GM18508 (cell line): ENCODE results near the gene GLIS1.
"Not testable (repeated sequence)": the region's sequence is repeated elsewhere in the genome, so short reads cannot be mapped to it uniquely, and the experiment has no call there.

Experiments used
- ATAC-seq: cut with Tn5 transposase; IDR thresholded peaks from one replicate; pipeline ENCODE4 v1.9.1; 2021; ENCODE audit warnings: moderate number of reproducible peaks; ENCODE audit not compliant: insufficient read depth, unreplicated experiment

GLIS1 gene

DNA sequence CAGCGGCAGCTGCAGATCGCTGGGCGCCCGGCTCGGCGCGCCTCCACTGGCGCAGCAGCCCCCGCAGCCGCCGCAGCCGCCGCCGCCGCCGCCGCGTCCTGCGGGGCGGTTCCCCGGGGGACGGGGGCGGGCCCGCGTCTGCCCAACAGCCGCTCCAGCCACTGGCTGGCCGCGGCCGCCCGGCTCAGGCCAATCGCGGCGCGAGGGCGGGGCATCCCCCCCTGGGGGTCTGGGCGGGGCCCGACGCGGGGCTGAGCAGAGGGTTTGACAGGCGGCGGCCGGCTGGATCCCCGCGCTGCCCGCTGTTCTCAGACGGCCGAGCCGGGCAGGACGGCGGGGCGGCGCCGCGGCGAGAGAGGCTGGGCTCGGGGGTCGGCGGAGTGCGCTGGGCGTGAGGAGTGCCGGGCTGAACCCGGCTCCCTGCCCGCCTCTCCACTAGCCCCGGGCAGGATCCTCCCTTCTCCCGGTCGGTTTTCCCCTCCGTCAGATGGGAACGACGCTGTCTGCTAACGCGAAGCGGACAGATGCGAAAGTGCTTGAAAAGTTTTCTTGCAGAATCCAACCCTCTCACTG lies at the start of gene GLIS1:
Gene GLIS1 (minus strand): TSS at position 56 of the 573 bp plus-strand sequence. CDS start 1,100 bp downstream, outside the sequence.
- no peak for ATAC-seq

- no peak for ATAC-seq
Measured at GRCh38 chr1:53787655-53788054, 48.7 kb upstream of the GLIS1 start.

GRCh38 chr1:53783056-53783455 lies 44.1 kb upstream of the GLIS1 start:
- ATAC-seq: no peak

- ATAC-seq: no peak
Measured at GRCh38 chr1:53781654-53782053, 42.7 kb upstream of the GLIS1 start.

DNA sequence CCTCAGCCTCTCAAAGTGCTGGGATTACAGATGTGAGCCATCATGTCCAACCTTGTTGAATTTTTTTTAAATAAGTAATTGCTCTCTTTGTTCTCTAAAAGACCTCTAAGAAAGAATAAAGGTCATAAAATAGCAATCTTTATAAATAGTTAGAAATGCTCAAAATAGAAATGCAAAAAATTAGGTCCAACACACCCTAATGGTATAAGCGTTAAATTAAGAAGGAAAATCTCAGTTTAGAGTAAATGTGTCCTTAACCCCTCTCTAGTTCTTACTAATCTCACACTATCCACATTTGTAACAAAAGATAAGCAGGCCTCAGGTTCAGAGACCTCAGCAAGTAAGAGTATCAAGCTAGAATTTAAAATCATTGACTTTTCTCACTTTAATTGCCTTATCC lies 38.3 kb upstream of the GLIS1 start:
- no peak for ATAC-seq

DNA sequence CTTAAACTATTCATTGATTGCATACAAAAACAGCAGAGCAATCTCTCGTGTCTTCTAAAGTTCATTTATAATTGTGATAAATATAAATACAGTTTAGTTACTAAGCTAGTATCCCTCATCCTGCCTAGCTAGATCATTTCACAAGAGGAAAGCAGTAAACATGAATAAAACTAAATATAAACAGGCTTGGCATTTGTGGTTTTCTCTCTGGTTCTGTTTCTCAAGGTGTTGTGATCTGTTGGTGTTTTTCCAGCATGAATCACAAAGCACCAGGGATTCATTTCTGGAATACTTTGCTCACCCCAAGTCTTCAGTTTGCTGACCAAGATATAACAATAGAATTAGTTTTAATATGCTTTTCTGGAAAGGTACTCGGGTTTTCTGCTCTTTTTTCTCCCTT lies 32.7 kb upstream of the GLIS1 start:
- no peak for ATAC-seq

DNA sequence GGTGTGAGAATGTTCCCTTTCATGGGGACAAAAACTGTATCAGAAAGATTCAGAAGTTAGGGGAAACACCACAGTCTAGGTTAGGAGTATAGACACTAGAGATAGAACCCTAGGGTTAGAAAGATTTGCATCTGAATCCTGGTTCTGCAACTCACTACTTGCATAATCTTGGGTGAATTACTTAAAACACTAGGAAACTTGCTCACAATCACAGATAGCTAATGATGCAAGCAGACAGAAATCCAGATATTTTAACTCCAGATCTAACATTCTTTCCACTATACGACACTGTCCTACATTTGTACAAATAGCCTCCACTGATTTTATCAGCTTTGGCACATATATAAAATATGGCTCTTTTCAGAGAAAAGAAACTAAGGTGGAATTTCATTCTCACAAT lies 30.8 kb upstream of the GLIS1 start:
- ATAC-seq: no peak

- no peak for ATAC-seq
Measured at GRCh38 chr1:53769184-53769583, 30.2 kb upstream of the GLIS1 start.

- ATAC-seq: no peak
Measured at GRCh38 chr1:53766831-53767405, 28.0 kb upstream of the GLIS1 start.

- ATAC-seq: no peak
Measured at GRCh38 chr1:53766194-53766742, 27.3 kb upstream of the GLIS1 start.

GRCh38 chr1:53765657-53766056 lies 26.7 kb upstream of the GLIS1 start:
- no peak for ATAC-seq

GRCh38 chr1:53763911-53764310 lies 24.9 kb upstream of the GLIS1 start:
- no peak for ATAC-seq

- ATAC-seq: no peak
Measured at GRCh38 chr1:53763461-53763860, 24.5 kb upstream of the GLIS1 start.

DNA sequence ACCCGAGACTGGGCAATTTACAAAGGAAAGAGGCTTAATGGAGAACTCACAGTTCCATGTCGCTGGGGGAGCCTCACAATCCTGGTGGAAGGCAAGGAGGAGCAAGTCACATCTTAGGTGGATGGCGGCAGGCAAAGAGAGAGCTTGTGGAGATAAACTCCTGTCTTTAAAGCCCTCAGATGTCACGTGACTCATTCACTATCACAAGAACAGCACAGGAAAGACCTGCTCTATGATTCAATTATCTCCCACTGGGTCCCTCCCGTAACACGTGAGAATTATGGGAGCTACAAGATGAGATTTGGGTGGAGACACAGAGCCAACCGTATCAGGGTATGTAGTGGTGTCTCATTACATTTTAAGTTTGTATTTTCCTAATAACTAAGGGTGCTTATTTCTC lies 21.5 kb upstream of the GLIS1 start:
- ATAC-seq: not testable (repeated sequence)

DNA sequence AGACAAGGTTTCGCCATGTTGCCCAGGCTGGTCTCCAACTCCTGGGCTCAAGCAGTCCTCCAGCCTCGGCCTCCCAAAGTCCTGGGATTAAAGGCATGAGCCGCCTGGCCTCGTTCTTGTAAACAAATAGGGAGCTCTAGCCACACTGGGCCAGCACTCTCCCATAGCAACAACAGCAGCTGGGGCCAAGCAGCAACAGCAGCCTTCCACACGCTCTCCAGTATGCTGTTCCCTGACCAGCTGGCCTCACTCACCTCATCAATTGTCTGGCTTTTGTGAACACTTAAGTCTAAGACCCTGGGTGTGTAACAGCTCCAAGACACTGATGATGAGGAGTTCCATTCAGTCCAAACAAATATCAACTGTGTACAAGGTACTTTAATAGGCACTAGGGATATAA lies 16.9 kb upstream of the GLIS1 start:
- no peak for ATAC-seq

DNA sequence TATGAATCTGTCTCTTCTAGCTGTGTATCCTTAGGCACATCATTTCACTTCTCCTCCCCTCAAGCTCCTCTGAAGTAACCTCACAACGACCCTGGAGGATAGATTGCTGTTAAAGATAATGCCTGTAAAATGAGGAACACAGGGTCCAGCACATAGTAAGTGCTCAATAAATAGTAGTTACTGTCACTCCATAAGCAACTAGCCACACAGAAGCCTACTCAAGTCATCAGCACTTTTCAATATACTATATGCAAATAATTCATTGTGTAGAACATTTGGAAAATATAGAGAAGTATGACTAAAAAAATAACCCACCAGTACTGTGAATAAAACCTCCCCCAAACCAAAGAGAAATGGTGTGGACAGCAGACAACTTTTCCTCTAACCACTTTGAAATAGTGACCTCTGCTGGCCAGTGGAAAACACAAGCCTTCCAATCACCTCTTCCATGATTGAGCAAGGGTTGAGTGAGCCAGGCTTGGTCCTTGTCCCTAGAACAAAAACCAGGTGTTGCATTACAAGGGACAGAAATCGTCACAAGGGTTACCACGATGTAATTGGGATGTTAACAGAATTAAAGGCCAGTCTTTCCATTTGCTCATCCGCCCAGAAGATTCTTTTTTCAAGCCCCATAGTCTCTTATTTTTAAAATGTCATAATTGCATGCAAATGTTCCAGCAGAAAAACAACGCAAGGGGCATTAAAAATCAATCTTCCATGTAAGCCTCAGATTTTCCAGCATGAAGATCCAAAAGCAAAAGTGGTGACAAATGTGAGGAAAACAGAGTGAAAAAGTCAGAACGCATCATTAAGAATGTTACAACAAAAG lies 15.7 kb upstream of the GLIS1 start:
- no peak for ATAC-seq

- no peak for ATAC-seq
Measured at GRCh38 chr1:53752281-53752680, 13.3 kb upstream of the GLIS1 start.

- ATAC-seq: no peak
Measured at GRCh38 chr1:53747841-53748240, 8.9 kb upstream of the GLIS1 start.

DNA sequence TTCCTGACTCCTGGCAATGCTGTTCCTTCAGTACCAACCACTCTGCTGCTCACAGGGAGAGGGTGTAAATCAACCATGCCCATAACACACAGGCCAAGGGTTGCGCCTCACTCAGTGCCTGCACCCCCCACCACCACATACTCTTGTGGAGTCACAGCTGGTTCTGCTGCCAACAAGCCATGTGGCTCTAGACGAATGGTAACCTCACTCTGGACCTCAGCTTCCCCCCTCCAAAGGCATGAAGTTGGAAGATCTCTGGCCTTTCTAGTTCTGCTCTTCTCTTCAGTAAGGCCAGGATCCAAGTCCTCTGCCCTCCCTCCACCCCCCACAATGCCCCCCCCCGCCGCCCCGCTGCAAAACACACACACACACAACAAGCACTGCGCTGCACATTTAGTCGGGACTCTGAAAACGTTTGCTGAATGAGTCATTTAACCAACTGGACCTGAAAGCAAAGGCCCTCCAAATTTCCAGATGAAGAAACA lies 1.7 kb upstream of the GLIS1 start:
- ATAC-seq: no peak

- ATAC-seq: no peak
Measured at GRCh38 chr1:53738205-53739108, 507 bp downstream of the GLIS1 start.
